ENCODE results near the gene MED8. TPM values are rescaled to one million over a fixed set of nuclear protein-coding genes. Genes with fewer than 3 reads are reported as not detected.
A peak's percentile ranks its signal among the peaks of the same experiment; 100 is the strongest.

MED8 gene
- total and polyA plus RNA-seq, 2 of the 13 experiments (the other 11 are each of a cell fraction or from before 2014, with no cell fraction given) = 16.9 to 77.4 TPM

DNA sequence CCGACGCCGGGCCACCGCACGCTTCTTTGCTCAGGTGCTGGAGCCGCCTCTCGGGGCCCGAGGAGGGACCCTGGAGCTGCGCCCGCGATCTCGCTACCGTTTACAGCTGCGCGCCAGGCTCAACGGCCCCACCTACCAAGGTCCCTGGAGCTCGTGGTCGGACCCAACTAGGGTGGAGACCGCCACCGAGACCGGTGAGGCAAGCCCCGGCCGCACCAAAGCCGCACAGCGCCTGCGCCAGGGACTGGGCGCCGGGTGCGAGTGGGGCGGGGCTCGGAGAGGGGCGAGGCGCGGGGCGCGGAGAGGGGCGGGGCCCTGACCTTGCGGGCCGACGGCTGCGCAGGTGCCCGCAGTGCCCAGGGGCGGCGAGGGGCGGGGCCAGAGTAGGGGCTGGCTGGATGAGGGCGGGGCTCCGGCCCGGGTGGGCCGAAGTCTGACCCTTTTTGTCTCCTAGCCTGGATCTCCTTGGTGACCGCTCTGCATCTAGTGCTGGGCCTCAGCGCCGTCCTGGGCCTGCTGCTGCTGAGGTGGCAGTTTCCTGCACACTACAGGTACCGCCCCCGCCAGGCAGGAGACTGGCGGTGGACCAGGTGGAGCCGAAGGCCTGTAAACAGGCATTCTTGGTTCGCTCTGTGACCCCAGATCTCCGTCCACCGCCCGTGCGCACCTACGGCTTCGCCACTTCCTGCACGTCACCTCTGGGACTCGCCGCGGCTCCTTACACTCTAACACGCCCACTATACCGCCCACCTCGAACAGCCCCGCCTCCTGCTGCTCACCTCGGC lies 40.6 kb downstream of the MED8 start (continued):
- TF ChIP-seq, protein P1, sequence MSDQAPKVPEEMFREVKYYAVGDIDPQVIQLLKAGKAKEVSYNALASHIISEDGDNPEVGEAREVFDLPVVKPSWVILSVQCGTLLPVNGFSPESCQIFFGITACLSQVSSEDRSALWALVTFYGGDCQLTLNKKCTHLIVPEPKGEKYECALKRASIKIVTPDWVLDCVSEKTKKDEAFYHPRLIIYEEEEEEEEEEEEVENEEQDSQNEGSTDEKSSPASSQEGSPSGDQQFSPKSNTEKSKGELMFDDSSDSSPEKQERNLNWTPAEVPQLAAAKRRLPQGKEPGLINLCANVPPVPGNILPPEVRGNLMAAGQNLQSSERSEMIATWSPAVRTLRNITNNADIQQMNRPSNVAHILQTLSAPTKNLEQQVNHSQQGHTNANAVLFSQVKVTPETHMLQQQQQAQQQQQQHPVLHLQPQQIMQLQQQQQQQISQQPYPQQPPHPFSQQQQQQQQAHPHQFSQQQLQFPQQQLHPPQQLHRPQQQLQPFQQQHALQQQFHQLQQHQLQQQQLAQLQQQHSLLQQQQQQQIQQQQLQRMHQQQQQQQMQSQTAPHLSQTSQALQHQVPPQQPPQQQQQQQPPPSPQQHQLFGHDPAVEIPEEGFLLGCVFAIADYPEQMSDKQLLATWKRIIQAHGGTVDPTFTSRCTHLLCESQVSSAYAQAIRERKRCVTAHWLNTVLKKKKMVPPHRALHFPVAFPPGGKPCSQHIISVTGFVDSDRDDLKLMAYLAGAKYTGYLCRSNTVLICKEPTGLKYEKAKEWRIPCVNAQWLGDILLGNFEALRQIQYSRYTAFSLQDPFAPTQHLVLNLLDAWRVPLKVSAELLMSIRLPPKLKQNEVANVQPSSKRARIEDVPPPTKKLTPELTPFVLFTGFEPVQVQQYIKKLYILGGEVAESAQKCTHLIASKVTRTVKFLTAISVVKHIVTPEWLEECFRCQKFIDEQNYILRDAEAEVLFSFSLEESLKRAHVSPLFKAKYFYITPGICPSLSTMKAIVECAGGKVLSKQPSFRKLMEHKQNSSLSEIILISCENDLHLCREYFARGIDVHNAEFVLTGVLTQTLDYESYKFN (CRISPR knock-in tag; conservative IDR thresholded peaks at IDR 0.05) = peak; percentile 50; the same call in 1 of the 2 replicates
- TF ChIP-seq ZNF256 (CRISPR knock-in tag; conservative IDR thresholded peaks at IDR 0.05) = no peak
- peak; percentile 28; the same call in 1 of the 2 replicates for TF ChIP-seq NR2C2 (CRISPR knock-in tag; IDR thresholded peaks at IDR 0.05; ENCODE audit: borderline replicate concordance)
- TF ChIP-seq ZNF547 (CRISPR knock-in tag; IDR thresholded peaks at IDR 0.05) = no peak; the same call in none of the 2 replicates
- no peak for TF ChIP-seq STAG1 (CRISPR knock-in tag; IDR thresholded peaks at IDR 0.05)
- TF ChIP-seq MIER3 (CRISPR knock-in tag; IDR thresholded peaks at IDR 0.05; ENCODE audit: borderline replicate concordance) = no peak; the same call in 1 of the 2 replicates
- TF ChIP-seq, protein P2, sequence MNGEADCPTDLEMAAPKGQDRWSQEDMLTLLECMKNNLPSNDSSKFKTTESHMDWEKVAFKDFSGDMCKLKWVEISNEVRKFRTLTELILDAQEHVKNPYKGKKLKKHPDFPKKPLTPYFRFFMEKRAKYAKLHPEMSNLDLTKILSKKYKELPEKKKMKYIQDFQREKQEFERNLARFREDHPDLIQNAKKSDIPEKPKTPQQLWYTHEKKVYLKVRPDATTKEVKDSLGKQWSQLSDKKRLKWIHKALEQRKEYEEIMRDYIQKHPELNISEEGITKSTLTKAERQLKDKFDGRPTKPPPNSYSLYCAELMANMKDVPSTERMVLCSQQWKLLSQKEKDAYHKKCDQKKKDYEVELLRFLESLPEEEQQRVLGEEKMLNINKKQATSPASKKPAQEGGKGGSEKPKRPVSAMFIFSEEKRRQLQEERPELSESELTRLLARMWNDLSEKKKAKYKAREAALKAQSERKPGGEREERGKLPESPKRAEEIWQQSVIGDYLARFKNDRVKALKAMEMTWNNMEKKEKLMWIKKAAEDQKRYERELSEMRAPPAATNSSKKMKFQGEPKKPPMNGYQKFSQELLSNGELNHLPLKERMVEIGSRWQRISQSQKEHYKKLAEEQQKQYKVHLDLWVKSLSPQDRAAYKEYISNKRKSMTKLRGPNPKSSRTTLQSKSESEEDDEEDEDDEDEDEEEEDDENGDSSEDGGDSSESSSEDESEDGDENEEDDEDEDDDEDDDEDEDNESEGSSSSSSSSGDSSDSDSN (CRISPR knock-in tag; IDR thresholded peaks at IDR 0.05) = peak; percentile 81; the same call in 1 of the 2 replicates
- TF ChIP-seq ZNF331 (CRISPR knock-in tag; IDR thresholded peaks at IDR 0.05) = no peak; the same call in 1 of the 2 replicates
- no peak; the same call in 1 of the 2 replicates for TF ChIP-seq RFX1 (IDR thresholded peaks at IDR 0.05)
- peak; percentile 20; the same call in 1 of the 2 replicates for TF ChIP-seq SIN3B (IDR thresholded peaks at IDR 0.05; ENCODE audit: low read length)
- TF ChIP-seq HMG20A (CRISPR knock-in tag; IDR thresholded peaks at IDR 0.05; ENCODE audit: borderline replicate concordance) = no peak
- TF ChIP-seq KAT8 (CRISPR knock-in tag; IDR thresholded peaks at IDR 0.05) = peak; percentile 81
- TF ChIP-seq EP300 (IDR thresholded peaks at IDR 0.05; ENCODE audit: low read depth in 2 of 2, low read length in 2 of 2) = 0 out of 4 replicates have a peak, but pooled peaks of 1 of the 2 experiments have one; percentile 5
- no peak for TF ChIP-seq EP300 (CRISPR knock-in tag; IDR thresholded peaks at IDR 0.05; ENCODE audit: borderline replicate concordance)
- peak; percentile 45; the same call in 1 of the 2 replicates for TF ChIP-seq GZF1 (CRISPR knock-in tag; IDR thresholded peaks at IDR 0.05)
- no peak for TF ChIP-seq KDM5A (IDR thresholded peaks at IDR 0.05; ENCODE audit: borderline replicate concordance, low read length)

Measured in HepG2 (cell line).